Ishikawa (cell line): ENCODE measurements around the gene LY6G5B.

Source experiments
- CEBPB ChIP-seq: IDR thresholded peaks from 2 replicates; pipeline ENCODE4 v1.6.1; 2012
- CREB1 ChIP-seq: IDR thresholded peaks from 2 replicates; pipeline ENCODE4 v1.6.1; 2012; ENCODE audit warnings: low read depth
- EGR1 ChIP-seq: IDR thresholded peaks from 2 replicates; pipeline ENCODE4 v1.6.1; 2012
- EP300 ChIP-seq: IDR thresholded peaks from 2 replicates; pipeline ENCODE4 v1.6.1; 2012; ENCODE audit warnings: borderline replicate concordance
- FOXM1 ChIP-seq: IDR thresholded peaks from 2 replicates; pipeline ENCODE4 v1.6.1; 2012; ENCODE audit warnings: low read depth, borderline replicate concordance
- NFIC ChIP-seq: IDR thresholded peaks from 2 replicates; pipeline ENCODE4 v1.6.1; 2012
- RAD21 ChIP-seq: IDR thresholded peaks from 2 replicates; pipeline ENCODE4 v1.6.1; 2012; ENCODE audit warnings: low read depth
- TAF1 ChIP-seq: IDR thresholded peaks from 2 replicates; pipeline ENCODE4 v1.6.1; 2012; ENCODE audit warnings: low read depth, mild to moderate bottlenecking
- TEAD4 ChIP-seq: IDR thresholded peaks from 2 replicates; pipeline ENCODE4 v1.6.1; 2012
- USF1 ChIP-seq: IDR thresholded peaks from 2 replicates; pipeline ENCODE4 v1.6.1; 2012
- YY1 ChIP-seq: IDR thresholded peaks from 2 replicates; pipeline ENCODE4 v1.6.1; 2012; ENCODE audit warnings: low read depth
- TF ChIP-seq, protein P1 (sequence below): IDR thresholded peaks from 2 replicates; pipeline ENCODE4 v1.6.1; 2012

DNA sequence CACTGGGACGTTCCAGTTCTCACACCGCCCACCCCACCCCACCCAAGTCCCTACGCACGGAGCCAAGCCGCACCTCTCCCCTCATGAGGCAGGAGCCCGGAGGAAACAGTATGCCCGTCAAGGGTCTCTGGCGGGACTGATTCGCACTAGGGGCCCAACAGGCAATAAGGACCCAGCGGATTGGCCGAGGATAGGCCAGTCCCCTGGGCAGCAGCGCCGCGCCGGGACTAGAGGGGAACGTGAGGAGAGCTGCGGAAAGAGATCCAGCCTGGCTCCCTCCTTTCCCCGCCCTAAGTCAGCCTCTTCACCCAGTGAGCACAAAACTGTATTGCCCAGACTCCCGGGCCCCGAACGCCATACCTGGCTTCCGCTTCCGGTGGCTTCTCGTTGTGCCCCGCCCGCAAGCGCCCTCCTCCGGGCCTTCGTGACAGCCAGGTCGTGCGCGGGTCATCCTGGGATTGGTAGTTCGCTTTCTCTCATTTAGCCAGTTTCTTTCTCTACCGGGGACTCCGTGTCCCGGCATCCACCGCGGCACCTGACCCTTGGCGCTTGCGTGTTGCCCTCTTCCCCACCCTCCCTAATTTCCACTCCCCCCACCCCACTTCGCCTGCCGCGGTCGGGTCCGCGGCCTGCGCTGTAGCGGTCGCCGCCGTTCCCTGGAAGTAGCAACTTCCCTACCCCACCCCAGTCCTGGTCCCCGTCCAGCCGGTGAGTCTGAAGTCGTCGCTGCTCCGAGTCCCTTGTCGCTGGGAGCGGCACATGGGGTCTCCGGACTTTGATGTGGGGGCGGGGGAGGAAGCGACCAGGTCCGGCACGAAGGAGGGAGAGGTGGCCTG lies 4.1 kb upstream of the LY6G5B start, which contains the start of gene CSNK2B:
- TF ChIP-seq, protein P1, sequence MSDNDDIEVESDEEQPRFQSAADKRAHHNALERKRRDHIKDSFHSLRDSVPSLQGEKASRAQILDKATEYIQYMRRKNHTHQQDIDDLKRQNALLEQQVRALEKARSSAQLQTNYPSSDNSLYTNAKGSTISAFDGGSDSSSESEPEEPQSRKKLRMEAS: peak; percentile 27; the same call in 1 of the 2 replicates
- TF ChIP-seq EP300 (no peak), NFIC (no peak; the same call in 1 of the 2 replicates), FOXM1 (no peak), YY1 (peak; percentile 60; the same call in 1 of the 2 replicates), TAF1 (peak; percentile 75; the same call in 1 of the 2 replicates), CREB1 (peak; percentile 78; the same call in 1 of the 2 replicates), TEAD4 (no peak), RAD21 (no peak), USF1 (peak; percentile 77), CEBPB (no peak), EGR1 (no peak; the same call in 1 of the 2 replicates)
